Measurements from ENCODE around the gene PREB. TPM values are rescaled to one million over a fixed set of nuclear protein-coding genes. Genes with fewer than 3 reads are reported as not detected.

The PREB gene
- total and polyA plus RNA-seq, 2 of the 13 experiments (the other 11 are each of a cell fraction or from before 2014, with no cell fraction given): 112 to 192 TPM

DNA sequence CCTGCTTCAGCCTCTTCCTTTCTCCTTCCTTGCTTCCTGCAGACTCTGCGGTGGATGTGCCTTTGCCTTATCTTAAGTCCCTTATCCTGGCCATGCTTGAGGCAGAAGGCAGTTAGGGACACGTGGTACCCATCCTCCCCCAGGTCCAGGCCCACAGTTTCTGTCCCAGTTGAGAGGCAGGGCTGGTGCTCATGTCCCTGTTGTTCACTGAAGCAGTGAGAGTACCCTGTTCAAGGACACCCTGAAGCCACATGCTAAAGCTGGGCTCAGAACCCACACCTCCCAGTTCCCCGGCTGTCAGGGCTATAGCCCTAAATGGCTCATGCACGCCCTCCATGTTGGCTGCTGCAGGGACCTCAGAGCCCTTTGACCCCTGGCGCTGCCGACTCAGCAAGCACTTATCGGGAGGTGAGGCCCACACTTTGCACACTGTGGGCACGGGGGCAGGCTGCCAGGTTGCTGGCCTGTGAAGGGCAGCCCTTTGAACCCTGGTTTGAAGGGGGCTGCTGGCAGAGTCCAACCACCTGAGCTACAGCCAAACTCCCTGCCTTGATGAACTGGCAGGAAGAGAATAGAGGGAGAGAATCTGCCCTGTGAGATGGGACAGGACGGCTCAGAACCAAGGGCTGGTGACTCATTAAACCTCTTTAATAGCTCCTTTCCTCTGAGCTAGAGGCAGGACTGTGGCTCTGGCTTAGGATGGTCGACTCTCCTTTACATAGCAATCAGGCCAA lies 41.6 kb downstream of the PREB start (continued):
- TF ChIP-seq ELF1 (CRISPR knock-in tag; IDR thresholded peaks at IDR 0.05) (peak; percentile 62; the same call in 1 of the 2 replicates), NR2F6 (IDR thresholded peaks at IDR 0.05) (peak; percentile 97), NR2F6 (CRISPR knock-in tag; IDR thresholded peaks at IDR 0.05) (peak; percentile 99), TEAD3 (CRISPR knock-in tag; optimal IDR thresholded peaks at IDR 0.05; ENCODE audit: borderline replicate concordance) (peak; percentile 11), SP4 (CRISPR knock-in tag; IDR thresholded peaks at IDR 0.05) (0 out of 2 replicates have a peak, but pooled peaks have one; percentile 52), ZNF543 (CRISPR knock-in tag; IDR thresholded peaks at IDR 0.05) (peak; percentile 93), ZNF441 (CRISPR knock-in tag; IDR thresholded peaks at IDR 0.05; ENCODE audit: borderline replicate concordance) (peak; percentile 25; the same call in 1 of the 2 replicates), ATF7 (IDR thresholded peaks at IDR 0.05) (no peak), ATF7 (CRISPR knock-in tag; IDR thresholded peaks at IDR 0.05) (no peak), KDM5B (CRISPR knock-in tag; IDR thresholded peaks at IDR 0.05; ENCODE audit: borderline replicate concordance) (peak; percentile 49; the same call in 1 of the 2 replicates), HOXA7 (CRISPR knock-in tag; IDR thresholded peaks at IDR 0.05) (no peak), ZNF205 (CRISPR knock-in tag; IDR thresholded peaks at IDR 0.05) (peak; percentile 84), TSC22D2 (CRISPR knock-in tag; IDR thresholded peaks at IDR 0.05; ENCODE audit: borderline replicate concordance) (peak; percentile 86; the same call in 1 of the 2 replicates), ZNF253 (CRISPR knock-in tag; IDR thresholded peaks at IDR 0.05; ENCODE audit: borderline replicate concordance) (no peak), ZNF256 (CRISPR knock-in tag; conservative IDR thresholded peaks at IDR 0.05) (no peak), HMG20B (CRISPR knock-in tag; conservative IDR thresholded peaks at IDR 0.05) (no peak; the same call in 1 of the 2 replicates), ZFY (CRISPR knock-in tag; IDR thresholded peaks at IDR 0.05) (peak; percentile 76; the same call in 1 of the 2 replicates), ZNF619 (CRISPR knock-in tag; IDR thresholded peaks at IDR 0.05) (peak; percentile 58; the same call in 1 of the 2 replicates), HIVEP1 (CRISPR knock-in tag; IDR thresholded peaks at IDR 0.05) (peak; percentile 68), GATAD2A (CRISPR knock-in tag; IDR thresholded peaks at IDR 0.05) (peak; percentile 99), ZNF550 (CRISPR knock-in tag; IDR thresholded peaks at IDR 0.05; ENCODE audit: borderline replicate concordance) (peak; percentile 79; the same call in 1 of the 2 replicates), PAF1 (CRISPR knock-in tag; IDR thresholded peaks at IDR 0.05) (peak; percentile 65), HES4 (CRISPR knock-in tag; IDR thresholded peaks at IDR 0.05; ENCODE audit: borderline replicate concordance) (peak; percentile 85; the same call in 1 of the 2 replicates), ZNF556 (CRISPR knock-in tag; IDR thresholded peaks at IDR 0.05; ENCODE audit: borderline replicate concordance) (peak; percentile 82; the same call in 1 of the 2 replicates), HNF4A (CRISPR knock-in tag; IDR thresholded peaks at IDR 0.05) (peak; percentile 99)
- TF ChIP-seq, protein P1, sequence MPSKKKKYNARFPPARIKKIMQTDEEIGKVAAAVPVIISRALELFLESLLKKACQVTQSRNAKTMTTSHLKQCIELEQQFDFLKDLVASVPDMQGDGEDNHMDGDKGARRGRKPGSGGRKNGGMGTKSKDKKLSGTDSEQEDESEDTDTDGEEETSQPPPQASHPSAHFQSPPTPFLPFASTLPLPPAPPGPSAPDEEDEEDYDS (CRISPR knock-in tag; IDR thresholded peaks at IDR 0.05): peak; percentile 64
- TF ChIP-seq, protein P2, sequence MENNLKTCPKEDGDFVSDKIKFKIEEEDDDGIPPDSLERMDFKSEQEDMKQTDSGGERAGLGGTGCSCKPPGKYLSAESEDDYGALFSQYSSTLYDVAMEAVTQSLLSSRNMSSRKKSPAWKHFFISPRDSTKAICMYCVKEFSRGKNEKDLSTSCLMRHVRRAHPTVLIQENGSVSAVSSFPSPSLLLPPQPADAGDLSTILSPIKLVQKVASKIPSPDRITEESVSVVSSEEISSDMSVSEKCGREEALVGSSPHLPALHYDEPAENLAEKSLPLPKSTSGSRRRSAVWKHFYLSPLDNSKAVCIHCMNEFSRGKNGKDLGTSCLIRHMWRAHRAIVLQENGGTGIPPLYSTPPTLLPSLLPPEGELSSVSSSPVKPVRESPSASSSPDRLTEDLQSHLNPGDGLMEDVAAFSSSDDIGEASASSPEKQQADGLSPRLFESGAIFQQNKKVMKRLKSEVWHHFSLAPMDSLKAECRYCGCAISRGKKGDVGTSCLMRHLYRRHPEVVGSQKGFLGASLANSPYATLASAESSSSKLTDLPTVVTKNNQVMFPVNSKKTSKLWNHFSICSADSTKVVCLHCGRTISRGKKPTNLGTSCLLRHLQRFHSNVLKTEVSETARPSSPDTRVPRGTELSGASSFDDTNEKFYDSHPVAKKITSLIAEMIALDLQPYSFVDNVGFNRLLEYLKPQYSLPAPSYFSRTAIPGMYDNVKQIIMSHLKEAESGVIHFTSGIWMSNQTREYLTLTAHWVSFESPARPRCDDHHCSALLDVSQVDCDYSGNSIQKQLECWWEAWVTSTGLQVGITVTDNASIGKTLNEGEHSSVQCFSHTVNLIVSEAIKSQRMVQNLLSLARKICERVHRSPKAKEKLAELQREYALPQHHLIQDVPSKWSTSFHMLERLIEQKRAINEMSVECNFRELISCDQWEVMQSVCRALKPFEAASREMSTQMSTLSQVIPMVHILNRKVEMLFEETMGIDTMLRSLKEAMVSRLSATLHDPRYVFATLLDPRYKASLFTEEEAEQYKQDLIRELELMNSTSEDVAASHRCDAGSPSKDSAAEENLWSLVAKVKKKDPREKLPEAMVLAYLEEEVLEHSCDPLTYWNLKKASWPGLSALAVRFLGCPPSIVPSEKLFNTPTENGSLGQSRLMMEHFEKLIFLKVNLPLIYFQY (CRISPR knock-in tag; IDR thresholded peaks at IDR 0.05; ENCODE audit: borderline replicate concordance): peak; percentile 81; the same call in 1 of the 2 replicates
- TF ChIP-seq, protein P3, sequence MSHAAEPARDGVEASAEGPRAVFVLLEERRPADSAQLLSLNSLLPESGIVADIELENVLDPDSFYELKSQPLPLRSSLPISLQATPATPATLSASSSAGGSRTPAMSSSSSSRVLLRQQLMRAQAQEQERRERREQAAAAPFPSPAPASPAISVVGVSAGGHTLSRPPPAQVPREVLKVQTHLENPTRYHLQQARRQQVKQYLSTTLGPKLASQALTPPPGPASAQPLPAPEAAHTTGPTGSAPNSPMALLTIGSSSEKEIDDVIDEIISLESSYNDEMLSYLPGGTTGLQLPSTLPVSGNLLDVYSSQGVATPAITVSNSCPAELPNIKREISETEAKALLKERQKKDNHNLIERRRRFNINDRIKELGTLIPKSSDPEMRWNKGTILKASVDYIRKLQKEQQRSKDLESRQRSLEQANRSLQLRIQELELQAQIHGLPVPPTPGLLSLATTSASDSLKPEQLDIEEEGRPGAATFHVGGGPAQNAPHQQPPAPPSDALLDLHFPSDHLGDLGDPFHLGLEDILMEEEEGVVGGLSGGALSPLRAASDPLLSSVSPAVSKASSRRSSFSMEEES (CRISPR knock-in tag; IDR thresholded peaks at IDR 0.05): peak; percentile 61; the same call in 1 of the 2 replicates

Measured in HepG2 (cell line).